Cardiac fibroblast (primary cell): ENCODE data around the gene NASP.

Experiments
- DNase-seq, 2 donors: peaks; one replicate each; pipeline versions ENCODE4 v3.0.0 to v3.0.0-alpha.2; 2010; ENCODE audit warnings: low read depth in 2 of 2
- H3K4me3 ChIP-seq, 2 donors: replicated peaks in 1 of 2; 1 replicate in 1 of 2; 2 replicates in 1 of 2; pipeline ENCODE4 v1.5.1; 2011; ENCODE audit warnings: low read depth in 2 of 2, low read length in 2 of 2, mild to moderate bottlenecking in 2 of 2, moderate library complexity in 1 of 2
- CTCF ChIP-seq: IDR thresholded peaks from one replicate; pipeline ENCODE4 v1.5.1; 2011; ENCODE audit warnings: low read depth, mild to moderate bottlenecking, low read length, inconsistent platforms

NASP gene

GRCh38 chr1:45617618-45618017 is 33.8 kb downstream of the NASP start:
- no peak for TF ChIP-seq CTCF
- H3K4me3 ChIP-seq = no peak overlapping the region
- DNase-seq = peak; percentile 23 to 64

- H3K4me3 ChIP-seq = no peak overlapping the region
- DNase-seq = no peak
- no peak for TF ChIP-seq CTCF
Observed at GRCh38 chr1:45619149-45619921, 35.5 kb downstream of the NASP start.

GRCh38 chr1:45620588-45621500 is 37.0 kb downstream of the NASP start:
- H3K4me3 ChIP-seq = no peak overlapping the region
- no peak for TF ChIP-seq CTCF
- no peak for DNase-seq

GRCh38 chr1:45621501-45621836 is 37.6 kb downstream of the NASP start:
- no peak overlapping the region for H3K4me3 ChIP-seq
- no peak for DNase-seq
- no peak for TF ChIP-seq CTCF

GRCh38 chr1:45621895-45622523 is 38.2 kb downstream of the NASP start:
- no peak overlapping the region for H3K4me3 ChIP-seq
- no peak for TF ChIP-seq CTCF
- no peak for DNase-seq

GRCh38 chr1:45622524-45623394 is 38.9 kb downstream of the NASP start:
- no peak for DNase-seq
- H3K4me3 ChIP-seq = no peak overlapping the region
- no peak for TF ChIP-seq CTCF
